Measurements from ENCODE around the gene RBFOX1.

RBFOX1 gene

DNA sequence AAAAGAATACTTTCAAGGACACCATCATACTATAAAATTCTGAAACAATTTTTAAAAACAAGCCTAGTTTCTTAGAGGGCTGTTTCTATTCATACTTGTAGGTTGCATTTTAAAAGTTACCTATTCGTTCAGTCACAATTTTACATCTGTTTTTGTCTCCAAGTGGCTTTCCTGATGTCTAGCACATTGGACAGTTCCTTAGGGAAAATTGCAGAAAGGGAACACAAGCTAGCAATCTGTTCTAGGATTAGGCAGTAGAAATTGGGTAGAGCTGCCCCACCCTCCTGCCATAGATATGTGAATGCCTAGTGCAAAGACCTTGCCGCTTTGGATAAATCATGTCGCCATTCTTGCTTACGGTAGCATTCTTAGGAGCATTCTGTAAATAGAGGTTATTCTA lies 358.9 kb downstream of the RBFOX1 start:
- DNase-seq (ENCODE audit: low spot score), result no peak

DNA sequence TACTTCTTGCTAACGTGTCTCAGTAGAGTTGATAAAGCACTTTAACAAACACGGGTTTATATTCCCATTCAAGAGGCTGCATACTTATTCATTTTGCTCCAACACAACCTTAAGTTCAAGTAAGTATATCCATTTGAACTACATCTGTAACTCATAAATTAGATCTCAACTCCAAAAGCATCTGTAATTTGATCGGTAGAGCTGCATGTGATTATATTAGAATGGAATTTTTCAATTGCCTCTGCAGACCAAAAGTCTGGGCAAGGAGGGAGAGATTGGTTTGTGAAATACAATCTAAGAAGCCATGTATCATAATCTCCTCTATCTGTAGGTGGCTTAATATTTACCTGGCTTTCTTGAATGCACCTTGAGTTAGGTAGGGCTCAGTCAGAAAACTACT lies 371.0 kb downstream of the RBFOX1 start:
- DNase-seq (ENCODE audit: low spot score), result no peak

DNA sequence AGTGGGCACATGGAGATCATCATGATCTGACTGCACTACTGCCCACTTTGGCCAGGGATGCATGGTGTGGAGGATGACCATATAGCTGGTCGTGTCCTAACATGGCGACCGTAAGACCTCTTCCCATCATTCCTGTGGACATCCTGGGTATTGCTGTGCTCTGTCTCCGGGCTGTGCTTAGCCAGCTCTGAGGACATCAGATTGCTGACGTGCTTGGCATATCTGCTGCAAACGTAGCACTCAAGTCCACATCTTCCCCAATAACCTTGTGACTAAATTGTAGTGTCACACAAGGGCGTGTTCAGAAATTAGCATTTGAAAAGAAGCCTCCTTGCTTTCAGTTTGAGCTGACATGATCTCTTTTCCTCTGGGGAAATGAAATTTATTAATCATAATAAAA lies 373.2 kb downstream of the RBFOX1 start:
- no peak for DNase-seq (ENCODE audit: low spot score)

DNA sequence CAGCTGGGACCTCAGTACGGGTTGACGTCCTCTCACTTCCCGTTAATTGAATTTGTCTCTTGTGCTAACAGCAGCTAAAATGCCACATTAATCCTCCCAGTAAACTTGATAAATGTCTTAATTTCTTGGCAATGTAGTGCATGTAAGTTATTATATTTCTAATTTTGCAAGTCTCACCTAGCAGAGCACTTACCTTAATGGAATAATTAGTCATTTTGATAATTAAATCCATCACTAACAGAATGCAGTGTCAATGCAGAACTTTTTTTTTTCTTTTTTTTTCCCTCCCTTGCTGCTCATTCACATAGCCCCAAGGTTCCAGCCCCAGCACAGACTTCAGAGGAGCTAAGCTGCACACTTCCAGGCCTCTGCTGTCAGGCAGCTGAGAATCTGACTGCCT lies 376.5 kb downstream of the RBFOX1 start:
- no peak for DNase-seq (ENCODE audit: low spot score)

DNA sequence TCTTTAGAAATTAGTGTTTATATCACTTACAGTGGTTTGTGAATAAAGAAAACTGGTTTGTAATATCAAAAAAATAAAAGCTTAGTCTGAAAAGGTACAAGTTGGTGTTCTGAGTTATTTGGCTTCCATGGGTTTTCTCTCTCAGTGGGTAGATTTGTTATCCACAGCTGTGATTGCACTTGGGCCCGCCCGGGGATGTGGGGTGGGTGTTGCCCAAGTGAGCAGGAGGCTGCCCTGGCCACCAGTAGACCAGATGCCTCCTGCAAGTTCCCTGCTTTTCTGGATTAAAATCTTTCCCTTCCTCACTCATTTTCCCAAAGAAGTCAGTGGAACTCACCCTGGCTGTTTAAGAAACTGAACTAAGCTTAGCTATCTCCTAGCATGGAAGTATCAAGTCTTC lies 380.6 kb downstream of the RBFOX1 start:
- DNase-seq (ENCODE audit: low spot score), result no peak

DNA sequence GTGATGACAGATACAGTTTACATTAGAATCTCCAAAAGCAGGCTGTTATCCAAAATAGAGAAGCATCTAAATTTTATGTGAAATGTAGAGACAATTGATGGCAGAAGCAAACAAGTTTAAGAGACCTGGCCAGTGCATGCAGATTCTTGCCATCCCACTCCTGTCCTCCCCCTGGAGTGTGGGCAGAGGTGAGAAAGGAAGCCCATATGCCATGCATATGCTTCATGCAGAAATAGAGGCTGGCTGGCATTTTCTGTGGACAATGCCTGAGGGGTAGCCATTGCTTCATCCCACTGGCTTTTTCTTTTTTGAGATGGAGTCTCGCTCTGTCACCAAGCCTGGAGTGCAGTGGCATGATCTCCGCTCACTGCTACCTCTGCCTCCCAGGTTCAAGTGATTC lies 382.1 kb downstream of the RBFOX1 start:
- DNase-seq (ENCODE audit: low spot score), result no peak

DNA sequence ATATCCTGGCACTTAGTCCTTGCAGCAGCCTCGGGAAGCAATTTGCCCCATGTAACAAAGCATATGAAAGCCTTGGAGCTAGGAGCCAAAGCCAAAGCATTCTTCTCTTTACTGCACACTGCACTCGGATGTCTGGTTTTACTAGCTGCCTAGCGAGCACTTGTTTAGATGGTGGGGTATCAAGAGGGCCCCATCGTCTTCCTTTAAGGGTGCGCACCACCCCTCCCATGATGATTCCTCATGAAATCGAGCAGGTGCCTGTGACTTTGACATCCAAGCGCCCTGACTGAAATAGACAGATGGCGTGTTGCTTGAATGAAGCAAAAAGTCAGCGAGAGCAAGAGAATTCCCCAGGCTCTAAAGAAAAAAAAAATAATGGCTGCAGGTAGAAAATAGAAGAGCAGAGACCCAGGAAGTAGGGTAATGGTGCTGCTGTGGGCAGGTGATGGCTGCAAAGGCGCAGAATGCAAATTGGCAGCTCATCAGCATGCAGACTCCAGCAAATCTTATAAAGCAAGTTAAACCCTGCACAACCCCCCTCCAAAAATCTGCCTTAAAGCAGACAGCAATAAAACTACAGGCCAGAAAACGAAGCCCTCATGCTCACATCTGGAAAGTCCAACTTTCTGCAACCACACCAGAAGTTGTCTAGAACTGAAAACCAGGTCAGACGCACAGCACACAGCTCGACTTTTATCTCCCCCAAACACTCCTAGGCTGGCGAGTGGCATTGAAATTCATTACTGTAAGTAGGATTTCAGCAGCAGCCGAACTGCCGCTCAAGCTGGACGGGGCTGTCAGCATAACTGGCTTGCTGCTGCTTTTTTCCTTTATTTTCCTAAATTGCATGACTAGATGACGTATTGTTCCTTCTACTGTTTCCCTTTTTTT lies 384.3 kb downstream of the RBFOX1 start:
- DNase-seq (ENCODE audit: low spot score), result no peak

DNA sequence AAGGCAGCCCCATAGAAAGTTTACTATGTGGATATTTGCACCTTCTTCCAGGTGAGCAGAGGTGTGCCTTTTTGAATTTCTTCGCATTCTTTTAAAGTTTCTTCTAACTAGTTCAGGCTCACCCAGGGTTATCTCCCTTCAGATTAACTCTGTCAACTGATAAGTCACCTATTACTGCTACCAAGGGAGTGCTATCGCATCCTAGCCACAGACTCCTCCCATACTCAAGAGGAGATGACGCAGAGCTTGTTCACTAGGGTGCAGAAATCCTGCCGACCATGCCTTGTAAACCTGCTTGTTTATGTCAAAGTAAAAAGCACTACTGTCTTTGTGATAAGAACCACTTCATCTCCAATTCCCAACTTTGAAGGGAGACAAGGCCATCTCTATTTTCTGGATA lies 390.1 kb downstream of the RBFOX1 start:
- DNase-seq (ENCODE audit: low spot score), result no peak

DNA sequence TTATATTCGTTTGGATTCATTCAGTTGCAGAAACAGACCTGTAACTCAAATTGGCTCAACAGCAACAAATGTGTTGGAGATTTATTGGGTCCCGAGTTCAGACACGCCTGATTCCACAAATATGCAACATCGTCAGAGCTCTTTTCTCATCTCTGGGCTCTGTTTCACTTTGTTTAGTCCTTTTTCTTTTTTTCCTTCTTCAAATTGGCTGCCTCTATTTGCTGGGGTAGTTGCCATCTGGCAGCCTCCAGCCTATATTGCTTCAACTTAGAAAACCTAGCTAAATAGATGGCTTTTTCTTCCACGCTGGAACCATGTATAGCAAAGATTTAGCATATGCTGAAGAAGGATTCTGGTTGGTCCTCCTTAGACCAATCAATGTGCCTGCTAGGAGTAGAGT lies 398.5 kb downstream of the RBFOX1 start:
- DNase-seq (ENCODE audit: low spot score), result no peak

DNA sequence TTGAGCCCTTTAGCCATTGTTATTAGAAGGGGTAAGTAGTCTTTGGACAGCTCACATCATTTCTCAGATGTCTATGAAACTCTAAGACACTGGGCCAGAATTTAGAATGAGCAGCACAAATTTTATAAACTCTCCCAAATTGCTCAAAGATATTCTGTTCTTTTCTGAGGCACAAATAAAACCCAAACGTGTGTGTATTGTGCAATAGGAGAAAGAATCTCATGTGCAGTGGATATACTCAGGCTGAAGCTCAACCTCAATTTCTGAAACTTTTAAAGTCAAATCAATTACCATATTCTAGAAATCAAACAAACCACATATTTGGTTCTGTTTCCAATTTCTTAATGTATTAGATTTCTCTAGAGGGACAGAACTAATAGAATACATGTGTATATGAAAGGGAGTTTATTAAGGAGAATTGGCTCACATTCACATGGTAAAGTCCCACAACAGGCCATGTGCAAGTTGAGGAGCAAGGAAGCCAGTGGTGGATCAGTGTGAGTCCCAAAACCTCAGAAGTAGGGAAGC lies 403.6 kb downstream of the RBFOX1 start:
- DNase-seq (ENCODE audit: low spot score), result no peak

DNA sequence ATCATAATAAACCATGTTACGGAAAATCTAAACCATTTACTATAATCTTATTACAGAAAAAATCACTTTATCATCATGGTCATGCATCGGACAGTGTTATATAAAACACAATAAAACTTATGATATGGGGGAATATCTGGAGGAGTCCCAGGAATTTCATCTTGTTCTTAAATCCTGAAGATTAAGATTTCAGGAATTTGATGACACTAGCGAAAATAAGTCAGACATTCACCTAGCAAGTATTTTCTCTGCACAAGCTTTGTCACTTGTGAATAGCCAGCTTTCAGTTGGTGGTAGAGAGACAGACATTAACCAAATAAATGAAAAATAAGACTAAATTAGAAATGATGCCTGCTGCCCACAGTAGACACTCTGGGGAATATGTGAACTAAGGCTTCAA lies 410.0 kb downstream of the RBFOX1 start:
- DNase-seq (ENCODE audit: low spot score), result no peak

DNA sequence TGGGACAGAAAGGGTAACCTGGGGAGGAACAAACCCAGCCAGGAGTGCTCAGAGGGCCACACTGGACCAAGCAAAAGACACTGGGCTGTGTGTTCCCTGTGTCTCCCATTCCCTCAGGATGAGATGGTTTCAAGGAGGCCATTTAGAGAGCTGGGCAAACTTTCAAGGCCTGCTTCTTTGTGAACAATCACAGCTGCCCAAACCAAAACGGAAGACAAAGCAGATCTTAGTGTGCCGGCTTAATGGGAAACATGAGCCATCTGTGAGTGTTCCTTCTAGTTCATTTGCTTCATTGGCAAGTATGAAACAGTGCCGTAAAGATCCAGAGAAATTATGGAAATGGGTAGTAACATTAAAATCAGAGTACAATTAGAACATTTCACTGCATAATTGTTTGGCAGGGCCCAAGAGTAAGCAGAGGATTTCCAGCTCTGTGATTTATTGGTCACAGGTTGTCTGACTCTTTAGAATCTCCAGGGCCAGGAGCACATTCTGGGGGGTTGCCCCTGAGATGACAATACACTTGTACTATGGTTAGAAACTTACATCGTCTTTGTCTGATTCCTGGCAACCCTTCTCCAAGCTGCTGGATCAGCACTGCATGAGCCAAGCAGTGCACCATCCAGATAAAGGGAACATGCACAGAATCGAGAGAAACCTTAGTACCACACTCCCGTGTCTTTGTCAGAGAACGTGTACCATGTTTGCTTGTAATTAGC lies 412.1 kb downstream of the RBFOX1 start:
- DNase-seq (ENCODE audit: low spot score), result no peak

DNA sequence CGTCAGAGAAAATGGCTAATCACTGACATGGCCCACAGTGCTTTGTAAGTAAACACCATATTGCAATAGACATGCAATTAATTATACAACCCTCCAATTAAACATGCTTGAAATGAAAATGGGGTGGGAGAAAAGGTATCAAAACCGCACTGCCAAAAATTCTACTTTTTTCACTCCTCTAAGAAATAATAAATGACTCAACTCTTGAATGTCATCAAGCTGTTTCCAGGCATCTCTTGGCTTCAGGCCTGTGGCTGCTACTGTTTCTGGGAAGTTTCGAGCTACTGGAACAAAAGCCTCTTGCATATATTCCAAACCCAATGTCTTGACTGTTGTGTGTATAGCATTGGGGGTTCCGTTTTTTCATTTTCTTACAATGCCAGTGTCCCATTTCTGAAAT lies 412.6 kb downstream of the RBFOX1 start:
- no peak for DNase-seq (ENCODE audit: low spot score)

DNA sequence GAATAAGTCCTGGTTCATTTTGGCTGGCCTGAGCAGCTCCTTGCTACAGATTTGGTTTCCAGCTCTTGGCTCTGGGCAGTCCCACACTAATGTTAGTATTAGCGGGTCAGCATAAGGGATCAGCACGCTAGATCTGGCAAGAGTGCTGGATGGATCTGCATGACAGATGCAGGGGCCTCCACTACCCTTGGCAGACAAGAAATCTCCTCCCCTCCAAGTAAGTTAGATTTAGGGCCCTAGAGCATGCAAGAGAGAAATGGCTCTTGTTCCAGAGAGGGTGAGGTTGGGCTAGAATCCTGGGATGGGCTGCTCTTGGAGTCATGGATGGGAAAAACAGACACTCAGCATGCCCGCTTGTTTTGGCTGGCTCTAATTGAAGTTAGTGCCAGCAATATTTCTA lies 414.3 kb downstream of the RBFOX1 start:
- DNase-seq (ENCODE audit: low spot score), result no peak

DNA sequence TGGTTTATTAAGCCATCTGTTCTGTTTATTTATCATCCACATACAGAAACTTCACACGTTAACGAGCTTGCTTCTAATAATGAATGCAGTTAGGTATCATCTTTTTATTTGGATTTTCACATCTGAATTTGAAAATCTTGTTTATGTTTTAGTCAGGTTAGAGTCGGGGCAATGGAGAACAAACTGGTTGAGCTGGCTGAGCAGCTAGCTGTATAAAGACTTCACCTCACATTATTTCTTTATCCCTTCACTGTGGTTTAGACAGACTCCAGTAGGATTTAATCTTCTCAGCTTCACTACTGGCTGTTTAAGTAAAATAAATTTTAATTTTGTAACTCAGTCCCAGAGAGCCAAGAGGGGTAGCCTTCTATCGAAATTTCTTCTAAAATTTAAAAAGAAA lies 415.9 kb downstream of the RBFOX1 start:
- DNase-seq (ENCODE audit: low spot score), result no peak

DNA sequence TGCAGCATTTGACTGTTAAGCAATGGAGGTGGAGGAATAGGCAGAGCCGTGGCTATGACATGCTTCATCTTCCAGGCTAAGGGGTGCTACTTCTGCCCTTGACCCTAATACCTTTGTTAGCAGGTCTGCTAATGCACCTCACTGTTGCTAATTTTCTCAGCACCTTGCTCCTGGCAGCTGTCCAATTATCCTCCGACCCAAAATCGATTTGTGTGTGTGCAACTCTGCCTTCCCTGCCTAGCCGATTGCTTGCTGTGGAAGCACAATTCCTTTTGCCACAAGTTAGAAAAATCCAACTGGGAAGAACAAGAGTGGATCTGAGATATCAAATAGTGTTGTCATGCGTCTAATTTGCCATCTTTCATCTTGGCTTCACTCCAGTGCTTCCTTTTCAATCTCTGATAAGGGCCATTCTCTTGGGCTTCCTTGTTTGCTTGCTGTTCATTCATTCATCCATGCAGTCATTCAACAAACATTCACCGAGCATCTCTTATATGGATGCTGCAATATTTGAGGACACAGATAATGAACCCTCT lies 422.8 kb downstream of the RBFOX1 start:
- no peak for DNase-seq (ENCODE audit: low spot score)

Data from LoVo (cell line).